Epidermal melanocyte (primary cell): Measurements from ENCODE around the gene TOM1L2.
"Not testable (repeated sequence)": the region's sequence is repeated elsewhere in the genome, so short reads cannot be mapped to it uniquely, and the experiment has no call there.

Experiments used
- DNase-seq: peaks from one replicate; pipeline ENCODE4 v3.0.0; 2011; ENCODE audit warnings: low spot score; ENCODE audit not compliant: insufficient read length

TOM1L2 gene

DNA sequence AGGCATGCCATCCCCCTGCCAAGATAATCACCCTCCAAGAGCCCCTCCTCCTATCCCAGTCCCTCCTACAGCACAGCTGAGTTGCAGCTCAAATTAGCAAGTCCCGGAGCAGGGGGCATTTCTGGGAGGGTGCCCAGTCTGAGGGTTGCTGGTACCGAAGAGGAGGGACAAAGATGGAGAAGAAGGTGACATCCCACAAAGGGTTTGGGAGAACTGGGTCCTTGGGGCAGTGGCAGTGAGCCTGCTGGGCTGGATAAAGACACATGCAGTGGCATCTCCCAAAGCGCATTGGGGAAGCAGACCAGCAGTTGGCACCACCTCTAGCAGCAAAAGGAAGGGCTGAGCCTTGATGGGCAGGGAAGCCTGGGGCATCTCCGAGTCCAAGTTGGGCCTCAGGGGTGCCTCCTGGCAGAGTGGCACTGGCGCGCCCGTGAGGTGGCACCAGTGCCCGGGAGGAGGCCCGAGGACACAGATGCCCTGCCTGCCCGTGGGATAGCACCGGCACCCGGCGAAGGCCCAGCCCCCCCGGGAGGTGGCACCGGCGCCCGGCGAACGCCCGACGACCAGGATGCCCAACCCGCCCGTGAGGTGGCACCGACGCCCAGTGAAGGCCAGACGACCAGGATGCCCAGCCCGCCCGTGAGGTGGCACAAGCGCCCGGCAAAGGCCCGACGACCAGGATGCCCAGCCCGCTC lies 622 bp downstream of the TOM1L2 start:
- no peak for DNase-seq

DNA sequence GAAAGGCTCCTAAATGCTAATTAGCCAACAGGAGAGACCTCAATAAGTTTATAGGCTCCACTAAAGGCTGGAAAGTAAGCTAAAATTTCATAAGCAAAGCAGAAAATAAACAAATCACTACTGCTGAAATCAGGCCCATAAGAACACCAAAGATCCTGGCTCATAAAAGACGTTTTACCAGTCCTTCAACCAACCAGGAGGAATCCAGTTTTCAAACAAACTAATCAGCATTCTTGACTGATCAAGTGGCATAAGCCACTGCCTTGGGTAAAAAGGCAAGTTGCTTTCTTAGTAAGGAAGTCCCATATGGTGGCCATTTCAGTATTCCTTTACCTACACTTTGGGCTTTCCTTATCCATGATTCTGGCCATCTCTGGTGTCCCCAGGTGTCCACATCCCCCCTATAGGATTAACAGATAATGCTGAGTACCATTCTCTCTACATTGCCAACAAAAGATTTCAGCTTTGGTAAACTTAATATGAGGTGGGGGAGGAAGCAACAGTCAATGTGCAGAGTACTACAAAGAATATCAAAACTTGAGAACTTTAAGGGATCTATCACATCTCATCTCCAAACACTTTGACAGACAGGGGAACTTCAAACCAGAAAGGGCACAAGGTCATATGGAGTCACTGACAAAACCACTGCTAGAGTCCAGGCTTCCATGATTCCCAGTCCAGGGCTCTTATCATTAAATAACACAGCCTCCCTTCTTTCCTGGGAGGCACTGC lies 1.3 kb downstream of the TOM1L2 start:
- DNase-seq: no peak

DNA sequence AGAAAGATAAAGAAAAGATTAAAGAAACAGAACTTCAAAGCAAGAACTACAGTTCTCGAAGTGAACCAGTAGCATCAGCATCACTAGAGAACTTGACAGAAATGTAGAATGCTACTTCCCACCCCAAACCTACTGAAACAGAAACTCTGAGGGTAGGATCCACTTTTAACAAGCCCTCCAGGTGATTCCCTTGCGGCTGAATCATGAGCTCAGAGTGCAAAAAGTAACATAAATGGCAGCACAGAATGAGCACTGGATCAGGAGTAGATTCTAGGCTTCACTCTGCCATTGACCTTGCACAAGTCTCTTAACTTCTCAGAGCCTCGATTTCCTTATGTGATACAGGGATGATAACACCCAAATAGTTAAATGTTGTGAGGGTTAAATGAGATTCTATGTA lies 5.8 kb downstream of the TOM1L2 start:
- no peak for DNase-seq

DNA sequence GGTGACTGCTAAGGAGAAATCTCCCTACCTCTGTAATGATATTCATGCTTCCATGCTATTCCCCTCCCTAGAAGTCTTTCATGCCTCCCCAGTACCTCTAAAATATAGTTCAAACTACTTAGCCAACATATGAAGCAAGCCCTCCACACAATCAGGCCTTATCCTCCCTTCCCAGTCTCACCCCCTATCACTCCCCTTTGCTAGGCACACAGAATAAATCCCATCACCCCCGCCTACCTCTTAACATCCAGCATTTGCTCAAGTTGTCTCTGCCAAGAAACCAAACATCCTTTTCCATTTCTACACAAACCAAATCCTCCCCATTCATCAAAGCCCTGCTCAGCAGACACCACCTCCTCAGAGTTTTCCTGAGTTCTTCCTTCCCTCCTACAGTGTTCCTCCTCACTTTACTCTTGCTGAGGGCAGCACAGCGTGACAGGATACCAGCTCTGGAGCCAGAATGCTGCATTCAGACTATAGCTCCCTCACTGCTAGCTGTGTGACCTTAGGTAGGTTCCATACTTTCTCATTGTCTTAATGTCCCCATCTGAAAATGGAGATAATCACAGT lies 7.0 kb downstream of the TOM1L2 start:
- no peak for DNase-seq

DNA sequence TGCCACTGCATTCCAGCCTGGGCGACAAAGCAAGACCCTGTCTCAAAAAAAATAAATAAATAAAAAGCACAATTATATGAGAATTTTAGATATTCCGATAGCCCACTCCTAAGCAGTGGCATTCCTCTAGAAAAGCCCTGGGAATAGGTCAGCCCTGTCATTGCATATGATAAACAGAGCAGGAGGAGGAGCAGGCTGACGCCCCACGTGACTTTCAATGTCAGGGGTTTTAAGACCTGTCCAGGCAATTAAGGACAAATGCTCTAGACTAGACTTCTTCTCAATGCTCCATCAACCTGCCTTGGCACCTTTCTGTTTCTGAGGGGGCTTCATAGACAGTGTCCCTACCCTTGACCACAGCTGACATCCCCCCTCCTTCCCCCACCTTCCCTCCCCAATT lies 7.5 kb downstream of the TOM1L2 start:
- no peak for DNase-seq

DNA sequence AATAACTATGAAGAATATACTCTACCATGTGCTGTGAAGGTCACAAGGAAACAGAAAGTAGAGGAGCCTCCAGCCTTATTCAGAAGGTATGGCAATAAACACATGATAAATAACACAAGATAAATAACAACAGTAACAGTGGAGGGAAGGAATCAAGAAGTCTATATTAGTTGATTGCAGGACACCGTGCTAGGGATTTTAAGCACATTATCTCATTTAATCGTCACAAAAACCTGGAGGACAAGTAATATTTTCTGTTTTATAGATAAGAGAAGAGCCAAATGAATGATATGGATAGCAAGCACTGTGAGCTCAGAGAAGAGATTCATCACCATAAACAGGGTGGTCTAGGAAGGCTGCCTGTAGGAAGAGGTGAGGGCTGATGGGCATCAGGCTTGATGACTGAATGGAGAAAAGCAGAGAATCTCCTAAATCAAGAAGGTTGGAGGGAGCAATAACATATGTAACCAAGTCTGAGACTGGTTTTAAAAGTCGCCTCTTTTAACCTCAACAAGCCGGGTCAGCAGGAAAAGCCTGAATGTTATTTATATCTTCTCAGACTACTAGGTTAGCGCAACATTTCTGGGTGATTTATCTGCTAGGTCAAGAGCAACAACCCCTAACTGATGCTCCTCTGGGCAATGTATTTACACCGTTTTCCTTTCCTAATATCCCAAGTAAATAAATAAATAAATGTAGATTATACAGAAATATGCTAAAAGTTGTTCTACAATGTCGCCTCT lies 8.3 kb downstream of the TOM1L2 start:
- no peak for DNase-seq

DNA sequence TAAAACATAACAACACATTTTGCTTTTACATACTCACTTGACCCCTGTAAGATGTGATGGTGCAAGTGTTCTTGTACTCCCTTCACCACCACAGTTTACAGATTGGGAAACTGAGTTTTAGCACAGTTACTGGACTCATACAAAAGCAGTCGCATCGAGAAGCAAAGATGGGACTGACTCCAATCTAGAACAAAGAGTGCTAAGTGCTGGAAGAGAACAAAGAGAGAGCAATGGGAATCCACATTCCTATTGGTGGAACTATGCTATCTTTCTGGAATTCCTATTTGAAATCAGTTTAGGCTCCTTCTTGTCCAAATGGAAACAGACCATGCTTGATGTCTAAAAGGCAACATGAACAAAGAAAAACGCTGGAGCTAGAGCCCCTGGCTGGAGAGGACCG lies 9.1 kb downstream of the TOM1L2 start:
- DNase-seq: no peak

DNA sequence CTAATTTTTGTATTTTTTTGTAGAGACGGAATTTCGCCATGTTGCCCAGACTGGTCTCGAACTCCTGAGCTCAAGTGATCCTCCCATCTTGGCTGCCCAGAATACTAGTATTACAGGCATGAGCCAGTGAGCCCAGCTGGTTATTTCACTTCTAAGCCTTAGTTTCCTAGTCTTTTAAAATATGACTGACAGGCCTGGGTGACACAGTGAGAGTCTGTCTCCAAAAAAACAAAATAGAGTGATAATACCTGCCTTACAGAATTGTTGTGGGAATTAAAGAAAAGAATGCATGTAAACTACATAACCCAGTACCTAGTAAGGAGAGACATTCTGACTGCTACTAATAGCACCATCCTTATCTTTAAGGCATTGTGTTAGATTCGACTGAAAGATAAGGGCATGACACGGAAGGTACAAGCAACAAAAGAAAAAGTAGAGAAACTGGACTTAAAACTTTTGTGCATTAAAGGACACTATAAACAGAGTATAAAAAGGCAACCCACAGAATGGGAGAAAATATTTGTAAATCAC lies 11.6 kb downstream of the TOM1L2 start:
- no peak for DNase-seq

DNA sequence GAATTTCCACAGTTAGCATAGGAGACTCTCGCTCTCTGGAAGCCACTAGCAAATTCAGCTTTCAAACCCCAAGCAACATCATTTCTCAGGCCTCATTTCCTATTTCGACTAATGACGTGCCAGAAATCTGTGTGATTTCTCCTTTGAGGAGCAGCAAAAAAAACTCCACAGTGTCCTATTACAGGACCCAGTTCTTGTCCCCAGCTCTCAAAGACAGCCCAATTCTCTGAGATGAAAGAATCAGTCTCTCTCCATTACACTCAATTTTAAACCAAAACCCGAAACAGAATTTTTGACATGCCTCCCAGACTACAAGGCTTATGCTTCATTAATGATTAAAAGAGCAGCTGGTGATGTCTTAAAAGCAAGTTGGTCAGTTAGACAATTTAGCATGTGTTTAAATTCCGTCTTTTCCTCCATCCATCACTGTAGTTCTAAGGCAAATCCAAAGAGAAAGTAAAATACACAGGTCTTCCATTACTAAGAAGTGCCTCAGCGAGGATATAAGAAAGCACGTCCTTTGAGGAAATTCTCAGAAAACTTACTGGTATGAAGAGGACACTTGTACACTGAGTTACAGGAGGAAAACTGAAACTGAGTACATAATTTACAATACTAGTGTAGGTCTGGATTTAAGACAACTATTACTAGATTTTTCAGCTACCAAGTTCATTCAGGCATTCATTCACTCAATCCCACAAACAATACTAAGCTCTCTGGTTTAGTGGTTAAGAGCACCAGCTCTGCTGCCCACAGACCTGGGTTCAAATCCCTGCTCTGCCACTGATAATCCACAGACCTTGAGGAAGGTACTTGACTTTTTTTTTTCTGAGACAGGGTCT lies 12.5 kb downstream of the TOM1L2 start:
- DNase-seq: peak; percentile 64

DNA sequence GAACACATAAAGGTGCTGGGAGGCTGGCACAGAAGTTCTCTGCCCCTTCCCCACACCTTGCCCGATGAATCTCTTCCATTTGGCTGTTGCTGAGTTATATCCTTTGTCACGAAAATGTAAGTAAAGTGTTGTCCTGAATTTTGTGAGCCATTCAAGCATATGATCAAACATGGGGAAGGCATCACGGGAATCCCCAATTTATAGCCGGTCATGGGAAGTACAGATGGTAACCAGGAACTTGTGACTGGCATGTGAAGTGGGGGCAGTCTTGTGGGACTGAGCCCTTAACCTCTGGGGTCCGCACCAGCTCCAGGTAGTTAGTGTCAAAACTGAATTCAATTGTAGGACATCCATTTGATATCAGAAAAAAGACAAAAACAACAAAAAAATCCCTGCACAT lies 13.2 kb downstream of the TOM1L2 start:
- no peak for DNase-seq

DNA sequence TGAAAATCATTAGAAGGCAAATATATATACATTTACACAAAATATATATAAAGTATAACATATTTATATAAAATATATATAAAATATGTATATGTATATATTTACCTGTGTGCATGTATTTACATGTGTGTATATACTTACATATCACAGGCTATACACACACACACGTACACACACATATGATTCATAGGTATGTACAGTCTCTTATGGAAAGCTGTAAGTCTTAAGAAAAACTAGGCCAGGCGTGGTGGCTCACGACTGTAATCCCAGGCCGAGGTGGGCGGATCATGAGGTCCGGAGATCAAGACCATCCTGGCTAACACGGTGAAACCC lies 14.7 kb downstream of the TOM1L2 start:
- no peak for DNase-seq

DNA sequence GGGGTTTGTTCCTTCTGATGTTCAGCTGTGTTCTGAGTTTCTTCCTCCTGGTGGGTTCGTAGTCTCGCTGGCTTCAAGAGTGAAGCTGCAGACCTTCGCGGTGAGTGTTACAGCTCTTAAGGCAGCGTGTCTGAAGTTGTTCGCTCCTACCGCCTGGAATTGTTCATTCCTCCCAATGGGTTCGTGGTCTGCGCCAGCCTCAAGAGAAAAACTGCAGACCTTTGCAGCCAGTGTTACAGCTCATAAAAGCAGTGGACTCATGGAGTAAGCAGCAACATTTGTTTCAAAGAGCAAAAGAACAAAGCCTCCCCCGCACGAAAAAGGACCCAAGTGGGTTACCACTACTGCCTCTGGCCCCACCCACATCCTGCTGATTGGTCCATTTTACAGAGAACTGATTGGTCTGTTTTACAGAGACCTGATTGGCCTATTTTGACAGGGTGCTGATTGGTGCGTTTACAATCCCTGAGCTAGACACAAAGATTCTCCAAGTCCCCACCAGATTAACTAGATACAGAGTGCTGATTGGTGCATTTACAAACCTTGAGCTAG lies 16.3 kb downstream of the TOM1L2 start:
- DNase-seq: not testable (repeated sequence)

DNA sequence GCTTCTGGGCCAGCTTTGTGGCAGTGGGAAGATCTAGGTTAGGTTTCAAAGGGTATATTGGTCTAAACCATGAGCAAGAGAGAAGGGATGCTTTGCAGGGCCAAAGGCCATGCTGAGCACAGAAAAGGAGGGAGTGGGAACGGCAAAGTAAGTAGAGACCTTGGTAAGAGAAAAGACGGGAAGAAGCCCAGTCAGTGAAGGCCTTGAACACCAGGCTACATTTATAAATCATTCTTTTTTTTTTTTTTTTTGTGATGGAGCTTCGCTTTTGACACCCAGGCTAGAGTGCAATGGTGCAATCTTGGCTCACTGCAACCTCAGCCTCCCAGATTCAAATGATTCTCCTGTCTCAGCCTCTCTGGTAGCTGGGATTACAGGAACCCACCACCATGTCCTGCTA lies 18.1 kb downstream of the TOM1L2 start:
- DNase-seq: no peak

DNA sequence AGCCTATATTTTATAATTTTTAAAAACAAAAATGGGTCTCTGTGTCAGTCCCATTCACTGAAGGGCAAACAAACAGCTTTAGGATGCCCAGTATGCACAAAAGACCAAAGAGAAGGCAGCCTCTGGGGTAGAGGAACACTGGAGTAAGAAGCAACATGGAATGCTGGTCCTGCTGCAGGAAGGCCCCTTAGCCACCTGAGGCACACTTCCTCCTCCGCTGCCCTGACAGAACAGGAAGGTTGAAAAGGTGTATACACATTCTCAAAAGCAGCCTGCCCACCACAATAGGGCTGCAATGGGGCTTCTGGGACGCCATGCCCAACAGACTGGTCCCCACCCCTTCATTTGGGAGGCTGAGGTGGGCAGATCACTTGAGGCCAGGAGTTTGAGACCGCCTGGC lies 19.5 kb downstream of the TOM1L2 start:
- no peak for DNase-seq

DNA sequence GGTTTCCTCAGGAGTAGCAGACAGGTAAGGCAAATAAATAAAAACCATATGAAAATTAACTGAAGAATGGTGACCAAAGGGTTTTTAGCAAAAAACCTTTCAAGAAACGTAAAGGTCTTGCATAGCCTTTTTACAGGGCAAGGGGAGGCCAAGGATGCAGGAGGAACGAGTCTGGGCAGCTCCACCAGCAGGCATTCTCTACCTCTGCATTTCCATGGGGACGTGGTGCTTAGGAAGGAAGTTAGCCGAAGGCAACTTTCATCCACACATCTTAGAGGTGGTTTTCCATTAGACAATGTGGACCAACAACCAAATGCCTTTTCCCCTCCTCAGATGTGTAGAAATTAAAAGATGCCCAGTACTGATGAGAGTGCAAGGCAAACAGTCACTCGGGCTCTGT lies 20.7 kb downstream of the TOM1L2 start:
- DNase-seq: no peak

DNA sequence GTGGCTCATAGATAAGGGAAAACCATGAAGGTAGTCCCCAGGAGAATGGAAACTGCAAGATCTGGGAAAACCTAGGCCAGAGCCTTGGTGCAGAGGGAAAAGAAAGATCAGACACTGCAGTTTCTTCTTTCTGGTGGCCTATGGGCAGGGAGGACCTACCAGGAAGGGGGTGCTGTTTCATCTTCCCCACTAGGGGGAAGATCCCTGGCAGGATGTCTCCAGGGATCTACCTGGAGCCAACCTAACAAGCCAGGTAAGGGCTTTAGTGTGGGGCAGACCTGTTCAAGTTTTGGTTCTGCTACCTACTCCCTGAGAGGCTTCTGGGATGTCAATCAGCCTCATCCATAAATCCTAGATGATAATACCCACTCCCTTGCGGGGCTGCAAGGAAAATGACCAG lies 21.4 kb downstream of the TOM1L2 start:
- DNase-seq: no peak

DNA sequence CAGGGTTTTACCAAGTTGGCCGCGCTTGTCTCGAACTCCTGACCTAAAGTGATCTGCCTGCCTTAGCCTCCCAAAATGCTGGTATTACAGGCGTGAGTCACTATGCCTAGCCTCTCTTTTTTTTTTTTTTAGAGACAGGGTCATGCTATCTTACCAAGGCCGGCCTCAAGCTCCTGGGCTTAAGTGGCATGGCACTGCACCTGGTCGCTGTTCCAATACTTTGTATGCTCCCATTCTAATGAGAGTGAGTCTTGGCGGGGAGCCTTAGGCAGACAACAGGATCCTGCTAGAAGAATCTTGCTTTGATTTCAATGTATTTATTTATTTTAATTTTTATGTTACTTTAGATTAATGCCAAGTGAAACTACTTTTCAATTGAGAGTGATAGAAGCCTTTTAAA lies 21.9 kb downstream of the TOM1L2 start:
- no peak for DNase-seq

DNA sequence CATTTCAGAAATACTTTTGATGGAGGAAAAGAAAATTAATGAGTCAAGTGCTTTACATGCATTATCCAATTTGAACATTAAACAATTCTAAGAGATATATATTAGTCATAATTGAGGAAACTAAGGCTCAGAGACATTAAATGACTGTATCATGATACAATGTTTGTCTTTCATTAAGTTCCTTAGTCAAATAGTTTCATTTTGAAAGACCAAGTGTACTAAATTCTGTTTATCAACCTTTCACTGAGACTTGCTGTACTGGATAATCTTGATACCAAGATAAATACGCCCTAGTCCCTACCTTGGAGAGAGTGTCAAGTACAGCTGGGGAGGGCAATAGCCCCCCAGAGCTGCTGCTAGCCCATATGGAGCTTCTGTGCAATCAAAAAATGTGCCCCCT lies 24.2 kb downstream of the TOM1L2 start:
- no peak for DNase-seq

DNA sequence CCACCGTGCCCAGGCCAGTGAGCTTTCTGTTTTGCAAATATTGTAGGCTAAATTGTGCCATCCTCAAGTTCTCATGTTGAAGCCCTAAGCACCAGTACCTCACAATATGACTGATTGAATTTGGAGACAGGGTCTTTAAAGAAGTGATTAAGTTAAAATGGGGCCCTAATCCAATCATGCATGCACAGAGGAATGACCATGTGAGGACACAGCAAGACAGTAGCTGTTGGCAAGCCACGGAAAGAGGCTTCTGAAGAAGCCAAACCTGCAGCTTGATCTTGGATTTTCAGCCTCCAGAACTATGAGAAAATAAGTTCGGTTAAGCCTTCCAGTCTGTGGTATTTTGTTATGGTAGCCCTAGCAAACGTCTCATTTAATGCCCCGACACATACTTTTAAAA lies 24.9 kb downstream of the TOM1L2 start:
- DNase-seq: no peak

DNA sequence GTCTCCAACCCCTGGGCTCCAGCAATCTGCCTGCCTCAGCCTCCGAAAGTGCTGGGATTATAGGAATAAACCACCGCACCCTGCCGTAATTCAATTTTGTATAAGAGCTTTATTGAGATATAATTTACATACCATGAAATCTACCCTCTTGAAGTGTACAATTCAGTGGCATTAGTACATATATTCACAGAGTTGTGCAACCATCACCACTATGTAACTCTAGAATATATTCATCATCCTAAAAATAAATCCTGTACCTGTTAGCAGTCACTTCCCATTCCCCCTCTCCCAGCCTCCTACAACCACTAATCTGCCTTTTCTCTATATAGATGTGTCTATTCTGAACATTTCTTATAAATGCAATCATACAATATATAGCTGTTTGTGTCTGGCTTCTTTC lies 26.1 kb downstream of the TOM1L2 start:
- no peak for DNase-seq

DNA sequence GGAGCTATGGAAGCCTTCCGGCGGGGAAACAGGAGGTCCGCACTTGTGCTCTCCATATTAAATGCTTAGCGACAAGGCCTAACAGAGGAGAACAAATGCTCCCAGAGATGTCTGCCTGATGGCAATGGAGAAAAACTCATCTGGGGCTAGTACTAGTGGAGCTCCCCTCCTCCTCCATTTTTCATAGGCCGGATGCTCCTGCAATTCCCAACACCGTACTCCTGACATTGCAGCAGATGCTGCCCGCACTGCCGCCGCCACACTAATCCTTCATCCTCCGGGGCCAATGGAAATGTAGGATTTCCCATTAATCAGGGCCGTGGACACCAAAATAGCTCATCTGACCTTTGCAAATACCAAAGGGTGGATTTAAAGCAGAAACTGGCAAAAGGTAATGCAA lies 27.5 kb downstream of the TOM1L2 start:
- no peak for DNase-seq
